HG02870 (cell line): ENCODE measurements around the gene SLCO4A1.

Experiments used
- ATAC-seq: cut with Tn5 transposase; IDR thresholded peaks from one replicate; pipeline ENCODE4 v1.9.1; 2021; ENCODE audit warnings: mild to moderate bottlenecking, moderate library complexity; ENCODE audit not compliant: unreplicated experiment

Gene SLCO4A1

DNA sequence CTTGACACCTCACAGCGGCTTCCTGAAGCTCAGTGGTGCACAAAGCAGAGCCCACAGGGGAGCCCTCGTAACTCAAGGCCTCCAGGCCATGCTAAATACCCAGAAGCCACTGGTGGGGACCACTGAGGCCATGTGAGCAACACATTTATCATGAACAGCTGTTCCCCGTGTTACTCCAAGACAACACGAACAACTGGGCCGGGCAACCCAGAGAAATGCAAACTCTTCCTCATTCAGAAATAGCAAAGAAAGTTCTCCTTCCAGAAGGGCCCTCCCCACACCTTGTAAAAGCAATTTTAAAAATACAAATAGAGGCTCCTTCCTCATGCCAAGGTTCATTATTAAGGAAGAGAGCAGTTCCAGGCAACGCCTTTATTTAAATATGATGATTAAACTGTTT is 36.3 kb upstream of the SLCO4A1 start:
- no peak for ATAC-seq

DNA sequence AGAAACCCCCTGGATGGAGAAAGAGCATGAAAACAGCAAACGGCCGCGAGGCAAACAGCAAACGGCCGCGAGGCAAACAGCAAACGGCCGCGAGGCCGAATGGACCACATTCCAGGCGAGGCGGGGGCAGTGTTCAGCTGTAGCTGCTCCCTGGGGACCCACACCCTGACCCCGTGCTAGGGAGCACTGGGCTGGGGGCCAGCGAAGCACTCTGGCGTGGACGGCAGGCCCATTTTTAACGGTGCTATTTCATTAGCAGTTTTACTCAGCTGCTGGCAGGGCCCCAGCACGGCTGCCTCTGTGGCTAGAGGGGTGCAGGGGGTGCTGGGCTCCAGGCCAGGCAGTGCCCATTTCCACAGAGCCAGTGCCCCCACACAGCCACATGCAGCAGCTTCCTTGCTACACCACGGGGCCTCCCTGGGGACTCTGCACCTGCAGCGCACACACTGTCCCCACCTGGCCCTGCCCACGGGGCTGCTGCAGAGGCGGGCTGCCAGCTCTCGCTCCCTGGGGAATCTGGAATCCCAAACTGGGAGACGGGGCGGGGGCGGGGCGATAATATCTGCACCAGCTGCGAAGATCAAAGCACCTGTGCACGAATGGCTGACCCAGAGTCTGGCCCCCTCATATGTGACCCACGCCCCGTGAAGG is 35.6 kb upstream of the SLCO4A1 start:
- ATAC-seq, result no peak

DNA sequence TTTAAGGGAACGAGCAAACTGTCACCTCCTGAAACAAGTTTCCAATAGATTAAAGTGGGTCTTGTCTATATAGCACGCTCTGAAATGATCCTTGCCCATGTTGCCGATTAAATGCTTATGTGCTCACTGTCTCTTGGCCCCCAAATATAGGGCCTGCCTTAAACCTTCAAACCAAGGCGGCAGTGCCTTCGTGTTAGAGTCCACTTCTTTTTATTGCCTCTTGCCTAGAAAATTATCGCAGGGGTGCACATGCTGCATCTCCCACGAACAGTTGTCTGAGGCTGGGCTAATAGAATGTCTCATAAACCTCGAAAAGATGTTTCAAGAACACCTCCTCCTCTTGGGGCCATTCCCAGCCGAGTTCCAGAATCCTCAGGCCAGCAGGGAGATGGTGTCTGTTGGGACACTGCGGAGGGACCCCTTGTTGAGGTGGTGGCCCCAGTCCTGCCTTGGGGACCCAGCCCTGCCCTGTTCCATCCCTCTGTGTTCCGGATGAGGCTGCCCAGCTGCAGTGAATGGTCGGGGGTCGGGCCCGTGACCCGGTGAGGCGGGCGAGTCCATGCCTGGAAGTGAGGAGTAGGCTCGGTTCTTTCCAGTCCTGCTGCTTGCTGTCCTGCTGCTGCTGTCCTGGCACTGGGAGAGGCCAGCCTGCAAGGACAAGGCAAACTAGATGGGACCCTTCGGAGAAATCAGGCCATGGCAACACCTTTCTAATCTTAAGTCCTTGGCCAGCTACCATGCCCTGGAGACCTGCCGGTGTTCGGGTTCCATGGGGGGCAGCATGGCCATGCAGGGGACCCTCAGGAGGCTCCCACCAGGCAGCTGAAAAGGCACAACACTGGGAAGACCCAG is 34.7 kb upstream of the SLCO4A1 start:
- no peak for ATAC-seq

DNA sequence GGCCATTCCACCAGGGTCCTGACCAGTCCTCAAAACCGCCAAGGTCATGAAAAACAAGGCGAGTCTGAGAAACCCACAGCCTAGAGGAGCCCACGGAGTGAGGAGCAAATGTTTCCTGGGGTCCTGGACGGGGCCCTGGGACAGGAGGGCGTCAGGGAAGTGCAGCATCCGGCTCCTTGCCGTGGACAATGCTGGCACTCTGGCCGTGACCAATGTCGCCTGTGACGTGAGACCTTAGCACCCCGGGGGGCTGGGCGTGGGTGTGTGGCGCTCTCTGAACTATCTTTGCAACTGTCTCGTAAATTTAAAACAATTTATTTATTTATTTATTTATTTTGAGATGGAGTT is 34.1 kb upstream of the SLCO4A1 start:
- no peak for ATAC-seq

DNA sequence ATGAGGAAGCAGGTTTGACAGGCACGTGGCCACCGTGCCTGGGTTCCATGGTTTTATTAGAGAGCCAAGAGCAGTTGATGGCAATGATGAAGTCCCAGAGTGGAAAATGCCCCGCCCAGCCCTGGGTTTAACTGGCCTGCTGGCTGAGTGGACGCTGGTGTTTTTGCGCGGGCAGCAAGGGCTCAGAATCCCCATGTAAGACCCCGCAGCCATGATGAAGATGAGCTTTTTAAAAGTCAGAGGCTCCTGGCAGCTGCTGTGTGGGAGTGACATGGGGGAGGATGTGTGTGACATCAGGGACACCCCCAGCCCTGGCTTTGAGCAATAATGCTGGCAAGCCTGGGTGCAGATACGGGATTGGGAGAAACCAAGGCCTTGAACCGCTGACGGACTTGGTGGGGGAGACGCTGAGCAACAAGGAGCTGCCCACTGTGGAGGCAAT is 33.0 kb upstream of the SLCO4A1 start:
- no peak for ATAC-seq

DNA sequence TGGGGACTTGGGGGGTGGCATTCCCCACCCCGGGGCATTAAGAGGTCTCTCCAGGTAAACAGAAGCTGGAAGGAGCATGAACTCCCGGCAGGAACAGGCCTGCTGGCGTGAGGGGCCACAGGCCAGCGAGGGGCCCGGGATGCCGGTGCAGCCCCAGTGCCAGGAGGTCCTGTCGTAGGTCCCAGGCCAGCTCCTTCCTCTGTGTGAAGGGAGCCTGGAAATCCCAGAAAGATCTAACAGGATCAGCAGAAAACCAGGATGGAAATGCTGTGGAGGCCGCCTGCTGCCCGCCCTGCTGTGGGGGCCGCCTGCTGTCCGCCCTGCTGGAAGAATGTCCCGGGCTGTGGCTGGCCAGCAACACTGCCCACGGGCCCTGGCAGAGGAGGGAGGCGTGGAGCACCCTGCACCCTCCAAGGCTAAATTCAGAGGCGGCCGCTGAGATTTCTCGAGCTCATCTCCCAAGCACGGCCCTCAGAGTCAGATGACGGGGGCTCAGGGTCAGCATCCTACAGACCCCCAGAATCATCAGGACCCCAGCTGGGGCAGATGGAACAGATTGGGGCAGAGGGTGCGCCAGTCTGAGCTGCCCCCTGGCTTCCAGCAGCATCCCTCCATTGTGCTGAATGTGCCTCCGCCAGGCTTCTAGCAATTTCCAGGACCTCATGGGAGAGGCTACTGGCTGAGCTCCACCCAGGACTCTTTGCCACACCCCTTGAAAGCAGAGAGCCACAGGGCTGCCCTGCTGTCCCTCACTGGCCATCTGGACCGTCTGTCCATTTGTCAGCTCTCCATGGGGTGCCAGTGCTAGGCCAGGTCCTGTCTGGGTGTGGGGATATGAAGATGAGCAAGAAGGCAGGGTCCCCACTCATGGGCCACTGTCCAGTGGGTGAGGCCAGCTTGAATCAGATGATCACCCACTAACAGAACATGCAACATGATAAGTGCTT is 32.2 kb upstream of the SLCO4A1 start:
- ATAC-seq, result no peak

DNA sequence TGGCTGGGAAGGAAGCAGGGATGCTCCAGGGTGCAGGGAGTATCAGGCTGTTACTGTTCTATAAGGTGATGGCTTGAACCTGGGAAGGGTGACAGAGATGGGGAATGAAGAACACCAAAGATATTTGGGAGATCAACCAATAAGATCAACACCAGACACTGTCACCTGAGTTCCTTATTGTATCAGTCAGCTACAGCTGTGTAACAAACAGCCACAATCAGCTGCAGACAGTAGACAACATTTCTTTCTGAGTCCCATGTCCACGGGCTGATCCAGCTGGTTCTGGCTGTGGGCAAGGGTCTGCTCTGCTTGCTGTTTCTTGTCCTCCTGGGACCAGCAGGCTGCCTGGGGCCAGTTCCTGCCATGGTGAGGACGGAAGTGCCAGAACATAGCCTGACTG is 31.3 kb upstream of the SLCO4A1 start:
- ATAC-seq, result no peak

DNA sequence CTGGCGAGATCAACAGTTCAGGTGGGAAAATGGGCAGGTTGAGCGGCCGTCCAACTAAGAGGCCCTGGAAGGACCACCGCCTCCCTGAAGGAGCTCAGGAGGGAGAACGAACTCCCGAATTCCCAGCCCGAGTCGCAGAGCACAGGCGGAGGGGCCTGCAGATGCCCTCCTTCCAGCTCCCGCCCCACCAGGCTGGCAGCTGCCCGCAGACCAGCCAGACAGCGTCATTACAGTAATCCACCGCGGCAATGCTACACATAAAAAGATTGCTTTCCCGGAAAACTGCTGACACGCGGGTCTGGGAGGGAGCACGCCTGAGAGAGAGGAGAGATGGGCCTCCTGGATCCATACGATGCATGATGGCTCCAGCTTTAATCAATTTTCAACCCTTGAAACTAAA is 30.5 kb upstream of the SLCO4A1 start:
- no peak for ATAC-seq

DNA sequence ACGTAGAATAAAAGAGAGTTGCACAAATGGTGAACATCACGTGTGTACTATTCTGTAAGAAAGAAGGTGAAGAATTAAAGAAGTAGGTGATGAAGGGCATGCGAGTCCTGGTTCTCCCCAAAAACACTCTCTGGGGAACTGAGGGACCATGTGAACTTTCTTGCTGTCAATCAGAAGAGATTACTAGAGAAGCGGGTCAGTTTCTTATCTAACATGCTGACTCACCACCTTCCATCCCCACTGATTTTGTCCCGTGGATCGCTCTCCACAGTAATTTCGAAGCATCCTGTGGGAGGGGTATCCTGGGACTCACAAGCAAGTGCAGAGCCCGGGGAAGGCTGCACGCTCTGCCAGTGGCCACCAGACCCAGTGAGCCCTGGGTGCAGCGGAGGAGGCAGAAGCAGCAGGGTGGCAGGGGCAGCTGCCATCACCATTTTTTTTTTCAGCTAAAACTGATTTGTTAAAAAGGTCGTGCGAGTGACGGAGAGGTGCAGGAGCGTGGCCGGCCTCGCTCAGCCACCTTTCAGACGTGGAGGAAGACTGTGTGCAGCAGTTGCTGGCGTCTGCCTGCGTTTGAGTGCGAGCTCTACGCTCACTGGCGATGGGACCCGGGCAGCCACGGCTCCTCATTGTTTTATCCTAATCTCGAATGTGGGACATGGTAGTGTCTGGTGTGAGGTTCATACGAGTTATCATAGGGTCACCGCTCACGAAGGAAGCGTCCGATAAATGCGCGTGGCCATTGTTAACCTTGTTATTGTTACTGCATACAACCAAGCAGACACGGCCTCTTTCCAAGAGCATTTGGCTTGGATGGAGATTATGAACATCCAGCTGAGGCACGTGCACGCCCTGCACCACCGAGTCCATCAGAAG is 28.0 kb upstream of the SLCO4A1 start:
- no peak for ATAC-seq

DNA sequence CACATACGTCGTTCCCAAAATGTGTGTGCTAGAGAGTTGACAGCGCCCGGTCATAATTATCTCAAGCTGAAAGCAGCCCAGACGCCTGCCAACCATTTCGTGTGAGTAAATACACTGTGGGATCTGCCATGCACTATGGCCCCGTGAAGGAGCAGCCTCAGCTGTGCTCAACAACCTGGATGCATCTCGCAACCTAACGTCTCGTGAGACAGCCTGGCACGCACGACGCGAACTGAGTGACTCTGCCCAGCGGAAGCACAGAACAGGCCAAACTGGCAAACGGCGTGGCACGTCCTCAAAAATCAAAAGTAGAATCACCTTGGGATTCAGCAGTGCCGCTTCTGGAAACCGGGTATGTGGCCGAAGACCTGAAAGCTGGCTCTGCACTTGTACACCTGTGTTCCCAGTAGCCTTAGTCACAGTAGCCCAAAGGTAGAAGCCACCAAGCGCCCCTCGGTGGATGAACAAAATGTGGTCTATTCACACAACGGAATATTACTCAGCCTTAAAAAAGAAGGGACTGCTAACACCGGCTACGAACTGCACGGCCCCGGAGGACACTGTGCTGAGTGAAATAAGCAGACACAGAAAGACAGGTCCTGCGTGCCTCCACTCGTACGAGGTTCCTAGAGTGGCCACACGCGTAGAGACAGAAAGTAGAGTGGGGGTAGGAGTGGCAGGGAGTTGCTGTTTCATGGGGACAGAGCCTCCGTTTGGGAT is 27.2 kb upstream of the SLCO4A1 start:
- ATAC-seq, result no peak

DNA sequence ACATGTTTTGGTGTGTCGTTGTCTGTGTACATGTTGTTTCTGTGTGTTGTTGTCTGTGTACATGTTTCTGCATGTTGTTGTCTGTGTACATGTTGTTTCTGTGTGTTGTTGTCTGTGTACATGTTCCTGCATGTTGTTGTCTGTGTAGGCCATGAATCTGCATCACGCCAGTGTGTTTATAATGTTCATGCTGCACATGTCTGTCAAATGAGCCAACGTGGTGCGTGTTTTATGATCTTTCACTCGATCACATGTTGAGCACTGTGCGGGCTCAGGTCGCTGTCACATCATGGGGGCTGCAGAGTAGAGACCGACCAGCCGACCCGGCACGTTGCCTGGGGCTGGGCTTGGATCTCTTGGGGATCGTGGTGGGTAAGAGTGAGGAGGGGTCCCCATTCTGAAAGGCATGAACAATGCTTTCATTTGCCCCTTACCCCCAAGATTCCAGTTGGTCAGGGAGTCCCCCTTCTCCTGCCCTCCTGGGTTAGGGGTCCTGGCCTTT is 26.5 kb upstream of the SLCO4A1 start:
- no peak for ATAC-seq

DNA sequence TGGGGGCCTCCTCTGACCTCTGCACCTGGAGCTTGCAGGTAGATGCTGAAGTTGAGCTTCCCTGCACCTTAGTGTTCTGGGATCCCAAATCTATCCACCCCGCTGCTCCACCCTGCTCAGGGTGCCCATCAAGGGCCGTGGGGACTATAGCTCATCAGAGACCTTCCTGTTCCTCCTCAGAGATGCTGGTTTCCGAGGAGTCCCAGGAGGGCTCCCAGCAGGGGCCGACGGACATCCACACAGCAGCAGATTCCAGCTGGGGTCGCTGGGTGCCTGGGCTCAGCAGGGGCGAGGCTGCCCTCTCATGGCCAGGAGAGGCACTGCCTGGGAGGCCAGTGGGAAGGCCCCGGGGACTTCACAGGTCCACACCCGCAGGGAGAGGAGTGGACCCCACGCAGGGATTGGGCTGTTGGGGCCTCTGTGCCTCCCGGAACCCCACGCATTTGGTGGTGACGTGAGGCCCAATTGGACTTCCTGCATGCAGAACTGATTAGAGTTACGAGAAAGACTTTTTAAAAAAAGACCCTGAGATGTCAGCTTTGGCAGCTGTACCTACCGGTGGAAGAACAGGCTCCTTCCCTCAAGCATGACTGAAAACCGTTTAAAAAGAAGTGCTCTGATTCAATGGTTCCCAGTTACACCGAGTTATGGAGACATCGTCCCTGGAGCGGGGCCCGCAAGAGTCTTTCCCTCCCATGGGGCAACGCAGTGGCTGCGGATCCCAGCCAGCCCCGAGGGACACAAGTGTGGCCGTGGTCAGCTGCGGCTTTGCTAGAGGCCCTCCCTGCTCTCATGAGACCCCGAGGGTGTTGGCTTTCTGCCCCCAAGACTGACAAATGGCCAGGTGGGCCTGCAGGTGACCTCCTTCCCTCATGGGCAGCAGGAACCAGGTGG is 25.3 kb upstream of the SLCO4A1 start:
- peak; percentile 51 for ATAC-seq

DNA sequence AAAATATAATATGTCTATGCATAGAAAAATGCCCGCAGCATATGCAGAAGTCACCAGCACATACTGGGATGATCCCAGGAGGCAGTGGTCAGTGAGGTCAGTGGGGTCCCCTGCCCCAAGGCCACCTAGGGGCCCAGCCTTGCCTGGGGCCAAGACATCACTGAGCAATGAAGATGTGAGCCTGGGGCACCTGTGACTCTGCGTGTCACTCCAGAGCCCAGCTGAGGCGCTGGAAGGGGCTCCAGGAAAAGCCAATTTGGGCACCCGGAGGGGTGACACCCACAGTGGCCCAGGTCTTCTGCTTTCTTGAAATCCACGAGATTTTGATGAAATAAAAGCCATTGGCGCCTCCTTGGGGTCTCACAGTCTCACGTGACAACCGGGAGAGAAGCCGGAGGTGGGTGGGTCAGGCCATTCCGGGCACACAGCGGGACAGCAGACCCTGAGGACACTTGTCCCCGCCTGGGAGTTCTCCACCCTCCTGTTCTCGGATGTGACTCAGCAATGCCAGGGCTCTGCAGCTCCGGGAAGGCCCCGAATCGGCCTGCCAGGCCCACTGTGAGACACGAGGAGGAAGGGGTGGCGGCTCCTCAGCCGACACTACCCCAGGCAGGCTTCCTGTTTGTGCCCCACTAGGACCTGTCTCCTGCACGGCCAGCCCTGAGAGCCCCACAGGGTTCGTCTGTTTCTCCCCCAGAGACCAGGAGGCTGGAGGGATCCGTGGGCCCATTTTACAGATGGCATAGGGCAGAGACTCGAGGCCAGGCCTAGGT is 24.4 kb upstream of the SLCO4A1 start:
- ATAC-seq, result no peak

DNA sequence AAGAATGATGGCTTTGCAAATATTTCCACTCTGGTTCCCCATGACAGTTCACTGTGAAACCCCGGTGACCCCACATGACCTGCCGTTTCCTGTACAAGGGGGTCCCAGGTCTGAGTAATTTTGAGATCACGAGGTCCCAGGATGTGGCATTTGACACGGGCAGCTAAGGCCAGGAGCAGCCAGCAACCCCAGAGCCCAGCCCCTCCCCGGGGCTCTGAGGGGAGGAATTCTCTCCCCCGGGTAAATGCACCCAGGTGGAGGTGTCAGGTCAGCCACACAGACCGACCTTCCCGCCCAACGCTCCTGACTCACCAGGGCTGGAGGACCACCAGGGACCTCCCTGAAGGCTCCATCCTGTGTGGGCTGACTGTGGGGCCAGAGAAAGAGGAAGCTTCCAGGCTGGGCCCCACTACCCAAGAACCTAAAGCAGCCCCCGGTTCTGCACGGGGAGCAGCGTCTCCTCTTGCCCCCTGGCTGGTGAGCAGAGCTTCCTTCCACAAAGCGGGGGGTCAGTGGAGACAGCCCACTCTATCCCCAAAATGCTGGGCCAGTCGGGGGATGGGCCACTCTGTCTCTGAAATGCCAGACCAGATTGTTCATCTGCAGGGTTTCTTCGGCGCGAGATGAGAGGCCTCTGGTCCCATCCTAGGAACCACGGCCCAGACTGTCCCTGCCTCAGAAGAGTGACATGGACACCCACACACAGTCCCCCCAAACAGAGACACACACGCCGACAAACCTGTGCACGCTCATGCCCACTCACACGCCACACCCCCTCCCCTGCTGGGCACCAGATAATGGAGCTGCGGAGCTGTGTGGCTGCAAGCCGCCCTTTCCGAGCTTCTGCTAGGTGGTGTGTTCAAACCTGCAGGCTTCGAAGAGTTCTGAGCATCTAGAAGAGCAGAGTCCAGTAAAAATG is 23.4 kb upstream of the SLCO4A1 start:
- ATAC-seq, result peak; percentile 36

DNA sequence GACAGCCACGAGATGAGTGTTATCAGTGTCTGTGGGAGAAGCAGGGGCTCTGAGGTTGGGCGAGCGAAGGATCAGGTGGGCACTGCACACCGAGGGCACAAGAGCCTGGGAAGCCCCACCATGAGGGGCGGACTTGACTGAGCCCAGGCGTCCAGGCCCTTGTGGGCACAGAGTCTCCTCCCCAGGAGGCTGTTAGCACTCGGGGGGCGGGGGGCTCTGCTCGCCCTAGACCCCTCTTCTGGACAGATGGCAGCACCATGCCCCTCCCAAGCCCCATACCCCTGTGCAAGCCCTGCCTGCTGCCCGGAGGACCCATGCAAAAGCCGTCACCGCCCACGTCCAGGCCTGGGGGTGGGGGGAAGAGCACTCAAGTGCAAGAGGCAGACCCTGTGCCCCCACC is 21.7 kb upstream of the SLCO4A1 start:
- no peak for ATAC-seq

DNA sequence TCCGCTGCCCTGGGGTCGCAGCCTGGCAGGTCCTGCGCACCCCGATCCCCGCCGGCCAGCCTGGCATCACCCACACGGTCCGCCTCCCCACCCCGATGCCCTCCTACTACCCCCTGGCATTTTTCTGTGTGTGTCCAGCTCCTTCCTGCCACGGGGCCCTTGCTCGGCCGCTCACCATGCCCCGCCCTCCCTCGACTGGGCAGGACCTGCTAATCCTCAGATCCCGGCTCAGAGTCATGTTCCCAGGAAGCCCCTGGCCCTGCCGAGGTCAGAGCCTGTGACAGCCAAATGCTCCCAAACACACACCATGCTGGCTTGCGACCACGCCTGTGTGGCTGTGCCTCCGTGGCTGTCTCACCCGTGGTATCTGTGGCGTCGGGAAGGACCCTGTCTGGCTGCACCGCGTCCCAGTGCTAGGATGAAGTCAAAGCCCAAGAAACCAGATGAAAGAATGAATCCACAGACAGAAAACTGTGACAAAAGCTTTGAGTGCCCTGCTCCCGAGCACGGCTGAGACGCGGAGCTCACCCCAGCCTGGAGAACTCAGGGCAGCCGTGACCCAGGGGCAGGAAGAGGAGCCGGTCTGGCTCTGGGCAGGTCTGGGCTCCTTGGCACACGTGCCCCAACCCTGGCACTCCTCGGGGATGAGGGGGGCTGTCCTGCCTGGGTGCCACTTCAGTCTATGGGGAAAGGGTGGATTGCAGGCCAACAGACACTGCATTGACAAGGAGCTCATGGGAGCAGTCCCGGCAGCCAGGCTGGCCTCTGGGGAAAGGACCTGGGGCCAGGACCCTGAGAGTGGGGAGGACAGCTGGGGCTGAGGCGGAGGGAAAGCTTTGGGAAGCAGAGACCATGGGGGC is 20.8 kb upstream of the SLCO4A1 start:
- no peak for ATAC-seq
